Superior temporal gyrus (tissue), 1 donor: Measurements from ENCODE around the gene PLPPR4.
A peak's percentile ranks its signal among the peaks of the same experiment; 100 is the strongest.
"Not testable (repeated sequence)": the region's sequence is repeated elsewhere in the genome, so short reads cannot be mapped to it uniquely, and the experiment has no call there.

Experiments
- DNase-seq: peaks from one replicate; pipeline ENCODE4 v3.0.0-alpha.2; 2016; ENCODE audit errors: extremely low spot score

PLPPR4 gene

GRCh38 chr1:99264201-99265021 is at the start of gene PLPPR4:
Gene PLPPR4 (plus strand): TSS chr1:99264492. CDS start chr1:99264594, 102 bp downstream.
- peak; percentile 48 for DNase-seq

GRCh38 chr1:99216956-99217355 is 47.3 kb upstream of the PLPPR4 start:
- no peak for DNase-seq

GRCh38 chr1:99217599-99217998 is 46.7 kb upstream of the PLPPR4 start:
- DNase-seq, result no peak

- no peak for DNase-seq
Observed at GRCh38 chr1:99218572-99218971, 45.7 kb upstream of the PLPPR4 start.

GRCh38 chr1:99218999-99219398 is 45.3 kb upstream of the PLPPR4 start:
- DNase-seq, result no peak

- peak; percentile 14 for DNase-seq
Observed at GRCh38 chr1:99227056-99227897, 37.0 kb upstream of the PLPPR4 start.

GRCh38 chr1:99228153-99228552 is 36.1 kb upstream of the PLPPR4 start:
- DNase-seq, result no peak

GRCh38 chr1:99229122-99229521 is 35.2 kb upstream of the PLPPR4 start:
- DNase-seq, result no peak

GRCh38 chr1:99230695-99231094 is 33.6 kb upstream of the PLPPR4 start:
- no peak for DNase-seq

GRCh38 chr1:99232172-99232571 is 32.1 kb upstream of the PLPPR4 start:
- no peak for DNase-seq

GRCh38 chr1:99233446-99233845 is 30.8 kb upstream of the PLPPR4 start:
- DNase-seq, result peak; percentile 71

- DNase-seq, result no peak
Observed at GRCh38 chr1:99236756-99237155, 27.5 kb upstream of the PLPPR4 start.

GRCh38 chr1:99239690-99240089 is 24.6 kb upstream of the PLPPR4 start:
- no peak for DNase-seq

- DNase-seq, result no peak
Observed at GRCh38 chr1:99240621-99241020, 23.7 kb upstream of the PLPPR4 start.

GRCh38 chr1:99246152-99246551 is 18.1 kb upstream of the PLPPR4 start:
- DNase-seq, result no peak

- DNase-seq, result no peak
Observed at GRCh38 chr1:99247199-99247598, 17.1 kb upstream of the PLPPR4 start.

GRCh38 chr1:99250728-99251127 is 13.6 kb upstream of the PLPPR4 start:
- no peak for DNase-seq

GRCh38 chr1:99251308-99251707 is 13.0 kb upstream of the PLPPR4 start:
- no peak for DNase-seq

GRCh38 chr1:99252630-99253029 is 11.7 kb upstream of the PLPPR4 start:
- no peak for DNase-seq

GRCh38 chr1:99260402-99260801 is 3.9 kb upstream of the PLPPR4 start:
- not testable (repeated sequence) for DNase-seq

- peak; percentile 40 for DNase-seq
Observed at GRCh38 chr1:99265124-99265523, 832 bp downstream of the PLPPR4 start.

- peak; percentile 35 for DNase-seq
Observed at GRCh38 chr1:99266726-99267125, 2.4 kb downstream of the PLPPR4 start.

GRCh38 chr1:99268021-99268420 is 3.7 kb downstream of the PLPPR4 start:
- DNase-seq, result no peak
